PC-3 (cell line): ENCODE data around the gene ATP10A.

Source experiments
- CTCF ChIP-seq: fragments of 300-600 bp; sonication (generic); conservative IDR thresholded peaks from 2 replicates; pipeline ENCODE4 v1.5.1; 2017; ENCODE audit warnings: antibody characterized with exemption, low read depth, mild to moderate bottlenecking, low read length
- EZH2phosphoT487 ChIP-seq: fragments of 300-600 bp; sonication (generic); IDR thresholded peaks from 2 replicates; pipeline ENCODE4 v1.6.1; 2018; ENCODE audit warnings: mild to moderate bottlenecking, antibody characterized with exemption, low read length, borderline replicate concordance

- TF ChIP-seq CTCF (no peak), EZH2phosphoT487 (no peak)
Measured at GRCh38 chr15:25635191-25635590, 227.9 kb downstream of the ATP10A start.
